ENCODE data around the gene ZDHHC17.

Gene ZDHHC17

GRCh38 chr12:76813265-76813664 lies 49.4 kb downstream of the ZDHHC17 start:
- in situ Hi-C loops (cut with MboI; ENCODE audit: low sequenced_read_pairs) = no loop called here
- no peak overlapping the region for H3K4me3 ChIP-seq
- no peak for DNase-seq (ENCODE audit: low spot score in 2 of 2)
- peaks cover 3% of the 10 kb centered on the region for H3K36me3 ChIP-seq (replicated peaks)
- no peaks in the 10 kb centered on the region for H3K27me3 ChIP-seq (ENCODE audit: low read depth)
- H3K4me1 ChIP-seq = no peaks in the 10 kb centered on the region
- no peaks in the 10 kb centered on the region for H3K9me3 ChIP-seq

GRCh38 chr12:76813972-76814371 lies 50.1 kb downstream of the ZDHHC17 start:
- no peak overlapping the region for H3K4me3 ChIP-seq
- peaks cover 3% of the 10 kb centered on the region for H3K36me3 ChIP-seq (replicated peaks)
- in situ Hi-C loops (cut with MboI; ENCODE audit: low sequenced_read_pairs) = no loop called here
- H3K9me3 ChIP-seq = no peaks in the 10 kb centered on the region
- no peak for DNase-seq (ENCODE audit: low spot score in 2 of 2)
- no peaks in the 10 kb centered on the region for H3K27me3 ChIP-seq (ENCODE audit: low read depth)
- H3K4me1 ChIP-seq = no peaks in the 10 kb centered on the region

- no peaks in the 10 kb centered on the region for H3K9me3 ChIP-seq
- no peak overlapping the region for H3K4me3 ChIP-seq
- no peaks in the 10 kb centered on the region for H3K27me3 ChIP-seq (ENCODE audit: low read depth)
- DNase-seq (ENCODE audit: low spot score in 2 of 2) = peak; percentile 18 to 49
- in situ Hi-C loops (cut with MboI; ENCODE audit: low sequenced_read_pairs) = no loop called here
- peaks cover 10% of the 10 kb centered on the region for H3K36me3 ChIP-seq (replicated peaks)
- peaks cover 7% of the 10 kb centered on the region for H3K4me1 ChIP-seq
These were observed 57.1 kb downstream of the ZDHHC17 start for GRCh38 chr12:76820888-76821482.

- H3K36me3 ChIP-seq (replicated peaks) = peaks cover 7% of the 10 kb centered on the region; the same call in 1 of the 2 replicates
- H3K27me3 ChIP-seq (ENCODE audit: low read depth) = no peaks in the 10 kb centered on the region
- no peaks in the 10 kb centered on the region for H3K4me1 ChIP-seq
- DNase-seq (ENCODE audit: low spot score in 2 of 2) = no peak
- H3K9me3 ChIP-seq = no peaks in the 10 kb centered on the region
- H3K4me3 ChIP-seq = no peak overlapping the region
- in situ Hi-C loops (cut with MboI; ENCODE audit: low sequenced_read_pairs) = no loop called here
These were observed 66.5 kb downstream of the ZDHHC17 start for GRCh38 chr12:76830436-76830835.

GRCh38 chr12:76836633-76837032 lies 72.7 kb downstream of the ZDHHC17 start:
- DNase-seq (ENCODE audit: low spot score in 2 of 2) = no peak
- Histone ChIP-seq H3K4me3 (no peak overlapping the region), H3K36me3 (replicated peaks) (no peaks in the 10 kb centered on the region; the same call in none of the 2 replicates), H3K27me3 (ENCODE audit: low read depth) (no peaks in the 10 kb centered on the region), H3K4me1 (no peaks in the 10 kb centered on the region), H3K9me3 (no peaks in the 10 kb centered on the region)
- in situ Hi-C loops (cut with MboI; ENCODE audit: low sequenced_read_pairs) = no loop called here

- in situ Hi-C loops (cut with MboI; ENCODE audit: low sequenced_read_pairs) = no loop called here
These were observed 83.3 kb downstream of the ZDHHC17 start for GRCh38 chr12:76847260-76847659.

GRCh38 chr12:76848132-76848531 lies 84.2 kb downstream of the ZDHHC17 start:
- H3K9me3 ChIP-seq = no peaks in the 10 kb centered on the region
- in situ Hi-C loops (cut with MboI; ENCODE audit: low sequenced_read_pairs) = no loop called here
- H3K4me1 ChIP-seq = peaks cover 8% of the 10 kb centered on the region
- no peak for DNase-seq (ENCODE audit: low spot score in 2 of 2)
- peaks cover 7% of the 10 kb centered on the region for H3K36me3 ChIP-seq (replicated peaks)
- no peaks in the 10 kb centered on the region for H3K27me3 ChIP-seq (ENCODE audit: low read depth)
- H3K4me3 ChIP-seq = no peak overlapping the region

More at GRCh38 chr12:76847260-76847659, 83.3 kb downstream of the ZDHHC17 start:
- no peaks in the 10 kb centered on the region for H3K9me3 ChIP-seq
- no peaks in the 10 kb centered on the region for H3K27me3 ChIP-seq (ENCODE audit: low read depth)
- H3K36me3 ChIP-seq (replicated peaks) = peaks cover 7% of the 10 kb centered on the region
- no peak for DNase-seq (ENCODE audit: low spot score in 2 of 2)
- H3K4me3 ChIP-seq = no peak overlapping the region
- peaks cover 8% of the 10 kb centered on the region for H3K4me1 ChIP-seq

GRCh38 chr12:76852106-76852505 lies 88.2 kb downstream of the ZDHHC17 start:
- DNase-seq (ENCODE audit: low spot score in 2 of 2) = no peak
- Histone ChIP-seq H3K36me3 (replicated peaks) (peaks cover 6% of the 10 kb centered on the region), H3K27me3 (ENCODE audit: low read depth) (no peaks in the 10 kb centered on the region), H3K4me1 (no peaks in the 10 kb centered on the region), H3K4me3 (no peak overlapping the region), H3K9me3 (no peaks in the 10 kb centered on the region)
- in situ Hi-C loops (cut with MboI; ENCODE audit: low sequenced_read_pairs) = no loop called here

- DNase-seq (ENCODE audit: low spot score in 2 of 2) = no peak
- Histone ChIP-seq H3K9me3 (no peaks in the 10 kb centered on the region), H3K4me3 (no peak overlapping the region), H3K36me3 (replicated peaks) (peaks cover 4% of the 10 kb centered on the region; the same call in 1 of the 2 replicates), H3K4me1 (no peaks in the 10 kb centered on the region), H3K27me3 (ENCODE audit: low read depth) (no peaks in the 10 kb centered on the region)
- in situ Hi-C loops (cut with MboI; ENCODE audit: low sequenced_read_pairs) = no loop called here
These were observed 91.4 kb downstream of the ZDHHC17 start for GRCh38 chr12:76855271-76855670.

GRCh38 chr12:76856018-76856644 lies 92.2 kb downstream of the ZDHHC17 start:
- peaks cover 6% of the 10 kb centered on the region for H3K36me3 ChIP-seq (replicated peaks)
- in situ Hi-C loops (cut with MboI; ENCODE audit: low sequenced_read_pairs) = no loop called here
- H3K27me3 ChIP-seq (ENCODE audit: low read depth) = no peaks in the 10 kb centered on the region
- no peak for DNase-seq (ENCODE audit: low spot score in 2 of 2)
- H3K9me3 ChIP-seq = no peaks in the 10 kb centered on the region
- H3K4me3 ChIP-seq = no peak overlapping the region
- no peaks in the 10 kb centered on the region for H3K4me1 ChIP-seq

GRCh38 chr12:76859611-76860010 lies 95.7 kb downstream of the ZDHHC17 start:
- no peak for DNase-seq (ENCODE audit: low spot score in 2 of 2)
- peaks cover 6% of the 10 kb centered on the region for H3K36me3 ChIP-seq (replicated peaks)
- H3K27me3 ChIP-seq (ENCODE audit: low read depth) = no peaks in the 10 kb centered on the region
- no peaks in the 10 kb centered on the region for H3K9me3 ChIP-seq
- H3K4me1 ChIP-seq = no peaks in the 10 kb centered on the region
- no peak overlapping the region for H3K4me3 ChIP-seq
- in situ Hi-C loops (cut with MboI; ENCODE audit: low sequenced_read_pairs) = no loop called here

GRCh38 chr12:76860256-76860655 lies 96.3 kb downstream of the ZDHHC17 start:
- Histone ChIP-seq H3K9me3 (no peaks in the 10 kb centered on the region), H3K4me1 (no peaks in the 10 kb centered on the region), H3K4me3 (no peak overlapping the region), H3K36me3 (replicated peaks) (peaks cover 6% of the 10 kb centered on the region), H3K27me3 (ENCODE audit: low read depth) (no peaks in the 10 kb centered on the region)
- in situ Hi-C loops (cut with MboI; ENCODE audit: low sequenced_read_pairs) = no loop called here
- DNase-seq (ENCODE audit: low spot score in 2 of 2) = no peak

GRCh38 chr12:76863005-76863670 lies 99.2 kb downstream of the ZDHHC17 start:
- H3K4me1 ChIP-seq = peaks cover 13% of the 10 kb centered on the region
- no peaks in the 10 kb centered on the region for H3K27me3 ChIP-seq (ENCODE audit: low read depth)
- no peak overlapping the region for H3K4me3 ChIP-seq
- in situ Hi-C loops (cut with MboI; ENCODE audit: low sequenced_read_pairs) = no loop called here
- no peak for DNase-seq (ENCODE audit: low spot score in 2 of 2)
- peaks cover 6% of the 10 kb centered on the region for H3K36me3 ChIP-seq (replicated peaks)
- no peaks in the 10 kb centered on the region for H3K9me3 ChIP-seq

GRCh38 chr12:76863837-76864236 lies 99.9 kb downstream of the ZDHHC17 start:
- H3K4me3 ChIP-seq = no peak overlapping the region
- H3K36me3 ChIP-seq (replicated peaks) = peaks cover 3% of the 10 kb centered on the region
- peaks cover 13% of the 10 kb centered on the region for H3K4me1 ChIP-seq
- no peaks in the 10 kb centered on the region for H3K9me3 ChIP-seq
- no peaks in the 10 kb centered on the region for H3K27me3 ChIP-seq (ENCODE audit: low read depth)
- DNase-seq (ENCODE audit: low spot score in 2 of 2) = no peak
- in situ Hi-C loops (cut with MboI; ENCODE audit: low sequenced_read_pairs) = no loop called here

Data from HAP-1 (cell line).